GM18870 (cell line): ENCODE data around the gene STAM.

Experiments used
- ATAC-seq: cut with Tn5 transposase; IDR thresholded peaks from one replicate; pipeline ENCODE4 v1.9.1; 2021; ENCODE audit warnings: moderate library complexity; ENCODE audit not compliant: unreplicated experiment

Gene STAM

GRCh38 chr10:17645621-17646345 lies 1.8 kb downstream of the STAM start:
- no peak for ATAC-seq

GRCh38 chr10:17647326-17647725 lies 3.4 kb downstream of the STAM start:
- ATAC-seq, result no peak

DNA sequence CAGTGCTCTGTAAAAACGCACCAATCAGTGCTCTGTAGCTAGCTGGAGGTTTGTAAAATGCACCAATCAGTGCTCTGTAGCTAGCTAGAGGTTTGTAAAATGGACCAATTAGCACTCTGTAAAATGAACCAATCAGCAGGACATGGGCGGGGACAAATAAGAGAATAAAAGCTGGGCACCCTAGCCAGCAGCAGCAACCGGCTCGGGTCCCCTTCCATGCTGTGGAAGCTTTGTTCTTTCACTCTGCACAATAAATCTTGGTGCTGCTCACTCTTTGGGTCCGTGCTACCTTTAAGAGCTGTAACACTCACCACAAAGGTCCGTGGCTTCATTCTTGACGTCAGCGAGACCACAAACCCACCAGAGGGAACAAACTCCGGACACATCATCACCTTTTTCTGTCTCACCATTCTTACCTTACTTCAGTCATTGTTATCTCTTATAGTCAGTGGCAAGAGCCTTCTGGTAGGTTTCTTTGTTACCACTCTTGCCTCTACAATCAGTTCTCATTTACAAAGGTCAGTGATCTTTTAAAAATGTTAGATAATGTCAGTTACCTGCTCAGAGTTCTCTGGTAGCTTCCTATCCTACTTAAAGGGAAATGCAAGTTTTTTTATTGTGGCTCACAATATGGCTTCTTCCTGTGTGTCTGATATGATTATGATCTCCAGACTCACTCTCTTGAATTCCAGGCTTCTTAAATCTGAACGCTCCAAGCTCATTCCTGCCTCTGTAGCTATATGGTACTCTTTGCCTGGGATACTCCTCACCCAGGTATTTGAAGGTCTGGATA lies 4.5 kb downstream of the STAM start:
- no peak for ATAC-seq

- ATAC-seq, result no peak
Observed at GRCh38 chr10:17649052-17649451, 5.1 kb downstream of the STAM start.

- no peak for ATAC-seq
Observed at GRCh38 chr10:17649836-17650235, 5.9 kb downstream of the STAM start.

- no peak for ATAC-seq
Observed at GRCh38 chr10:17650416-17650815, 6.5 kb downstream of the STAM start.

GRCh38 chr10:17651896-17652295 lies 7.9 kb downstream of the STAM start:
- ATAC-seq, result no peak

DNA sequence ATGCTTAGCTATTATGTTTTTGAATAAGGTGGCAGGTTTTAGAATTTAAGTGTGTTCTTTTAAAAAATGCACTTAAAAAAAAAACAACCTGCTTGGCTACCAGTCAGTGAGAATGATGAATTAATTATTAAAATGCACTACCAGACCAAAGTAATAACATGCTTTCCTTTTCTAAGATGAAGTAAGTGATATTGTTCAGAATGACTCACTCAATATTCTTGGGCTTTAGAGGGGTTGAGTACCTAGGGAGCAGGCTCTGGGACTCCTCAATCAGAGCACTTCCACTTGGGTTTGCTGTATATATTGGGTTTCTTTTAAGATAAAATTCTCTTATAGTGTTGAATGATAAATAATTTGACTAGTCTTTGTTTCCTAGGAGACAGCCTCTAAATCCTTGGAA lies 8.6 kb downstream of the STAM start:
- peak; percentile 43 for ATAC-seq

GRCh38 chr10:17655009-17655408 lies 11.1 kb downstream of the STAM start:
- ATAC-seq, result peak; percentile 10

- ATAC-seq, result peak; percentile 90
Observed at GRCh38 chr10:17655567-17656146, 11.7 kb downstream of the STAM start.

- ATAC-seq, result no peak
Observed at GRCh38 chr10:17657103-17657500, 13.2 kb downstream of the STAM start.

DNA sequence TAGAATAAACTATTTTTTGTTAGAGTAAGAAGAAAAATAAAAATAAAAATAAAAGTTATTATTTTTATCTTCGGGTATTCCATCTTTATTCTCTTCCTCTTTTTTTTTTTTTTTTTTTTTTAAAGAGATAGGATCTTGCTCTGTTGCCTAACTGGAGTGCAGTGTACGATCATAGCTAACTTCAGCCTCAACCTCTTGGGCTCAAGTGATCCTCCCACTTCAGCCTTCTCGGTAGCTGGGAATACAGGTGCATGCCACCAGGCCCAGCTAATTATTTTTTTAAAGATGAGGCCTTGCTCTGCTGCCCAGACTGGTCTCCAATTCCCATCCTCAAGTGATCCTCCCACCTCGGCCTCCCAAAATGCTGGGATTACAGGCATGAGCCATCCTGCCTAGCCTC lies 15.4 kb downstream of the STAM start:
- no peak for ATAC-seq

- ATAC-seq, result no peak
Observed at GRCh38 chr10:17660921-17661320, 17.0 kb downstream of the STAM start.

GRCh38 chr10:17661510-17661909 lies 17.6 kb downstream of the STAM start:
- ATAC-seq, result no peak

- ATAC-seq, result no peak
Observed at GRCh38 chr10:17662193-17663138, 18.5 kb downstream of the STAM start.

GRCh38 chr10:17663450-17663849 lies 19.5 kb downstream of the STAM start:
- no peak for ATAC-seq

DNA sequence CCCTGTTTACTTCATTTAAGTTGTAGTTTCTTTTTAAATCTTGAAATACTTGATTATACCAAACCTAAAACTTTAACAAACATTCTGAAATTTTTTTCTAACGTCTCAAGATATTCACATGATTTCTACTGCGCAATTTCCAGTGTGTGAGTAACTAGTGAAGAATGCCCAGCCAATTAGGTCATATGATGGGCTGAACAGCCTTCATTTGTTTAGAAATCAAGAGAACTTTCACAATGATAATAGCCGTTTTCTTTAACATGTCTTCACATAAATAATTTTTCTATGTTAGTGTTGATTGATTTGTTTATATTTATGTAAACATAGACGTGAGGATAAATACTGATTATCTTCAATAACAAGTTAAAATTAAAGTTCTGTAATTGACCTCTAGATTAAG lies 21.8 kb downstream of the STAM start:
- no peak for ATAC-seq

- peak; percentile 19 for ATAC-seq
Observed at GRCh38 chr10:17668435-17669184, 24.7 kb downstream of the STAM start.

- peak; percentile 66 for ATAC-seq
Observed at GRCh38 chr10:17669185-17669872, 25.4 kb downstream of the STAM start.

DNA sequence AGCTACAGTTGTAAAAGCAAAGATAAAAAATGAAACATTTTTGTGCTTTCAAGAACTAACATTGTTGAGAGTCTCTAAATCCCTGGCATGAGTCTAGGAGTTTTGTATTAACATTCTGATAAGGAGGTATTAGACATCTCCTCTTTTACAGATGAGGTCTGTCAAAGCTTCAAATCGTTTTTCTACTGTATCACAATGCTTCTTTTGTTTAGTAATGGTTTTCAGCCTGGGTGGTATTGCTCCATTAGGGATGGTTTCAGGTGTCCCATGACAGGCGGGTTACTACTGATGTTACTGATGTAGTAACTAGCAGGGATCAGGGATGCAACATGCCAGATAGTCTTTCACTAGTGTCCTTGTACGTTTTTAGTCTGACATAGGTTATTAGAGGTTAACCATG lies 27.4 kb downstream of the STAM start:
- no peak for ATAC-seq
